Measurements from ENCODE around the gene PLD4. TPM values are rescaled to one million over a fixed set of nuclear protein-coding genes. Genes with fewer than 3 reads are reported as not detected.
"Not testable (repeated sequence)": the region's sequence is repeated elsewhere in the genome, so short reads cannot be mapped to it uniquely, and the experiment has no call there.

The PLD4 gene
- total RNA-seq, 1 donor from 2014 or later: 0.06 TPM

DNA sequence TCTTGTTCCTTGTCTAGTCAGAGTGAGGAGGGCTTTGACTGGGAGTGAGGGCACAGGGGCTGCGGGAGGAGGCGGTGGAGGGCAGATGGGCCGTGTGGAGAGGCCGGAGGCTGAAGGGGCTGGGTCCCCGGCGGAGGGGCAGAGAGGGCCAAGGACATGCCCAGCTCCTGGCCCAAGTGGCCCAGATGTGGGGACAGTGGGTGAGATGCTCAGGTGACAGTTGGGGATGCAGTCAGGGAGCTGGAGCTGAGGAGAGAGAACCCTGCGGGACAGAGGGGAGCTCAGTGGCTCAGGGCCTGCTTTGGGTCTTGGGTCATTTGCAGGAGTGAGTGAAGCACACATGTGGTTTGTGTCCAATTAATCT, 26.5 kb upstream of the PLD4 start:
- DNase-seq (ENCODE audit: low spot score): no peak

DNA sequence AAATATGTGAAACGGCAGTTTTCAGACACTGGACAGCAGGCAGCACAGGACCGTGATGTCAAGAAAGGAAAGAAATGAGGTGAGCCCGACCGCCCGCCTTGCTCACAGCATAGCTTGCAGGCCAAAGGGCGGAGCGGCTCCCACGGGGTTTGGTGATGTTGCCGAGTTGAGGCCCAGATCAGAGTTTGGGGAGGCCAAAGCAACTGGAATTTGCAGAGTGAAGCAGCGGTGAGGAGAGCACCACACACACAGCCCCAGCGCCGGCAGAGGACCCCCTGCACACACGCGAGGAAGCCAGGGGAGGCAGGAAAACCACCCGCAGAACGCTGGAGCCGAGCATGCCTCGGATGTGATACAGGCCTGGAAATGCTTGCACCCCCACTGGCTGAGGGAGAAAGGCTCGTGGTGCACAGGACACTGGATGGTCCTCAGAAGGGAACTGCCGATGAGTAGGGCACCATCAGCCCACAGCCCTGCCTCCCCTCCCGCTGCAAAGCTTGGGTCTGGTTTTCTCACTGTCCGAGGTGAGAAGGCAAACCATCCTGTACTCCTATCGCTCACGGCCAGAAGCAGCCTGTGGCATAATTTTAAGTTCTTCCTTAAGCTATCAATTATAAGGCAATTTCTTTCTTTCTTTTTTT, 25.7 kb upstream of the PLD4 start:
- DNase-seq (ENCODE audit: low spot score): no peak

DNA sequence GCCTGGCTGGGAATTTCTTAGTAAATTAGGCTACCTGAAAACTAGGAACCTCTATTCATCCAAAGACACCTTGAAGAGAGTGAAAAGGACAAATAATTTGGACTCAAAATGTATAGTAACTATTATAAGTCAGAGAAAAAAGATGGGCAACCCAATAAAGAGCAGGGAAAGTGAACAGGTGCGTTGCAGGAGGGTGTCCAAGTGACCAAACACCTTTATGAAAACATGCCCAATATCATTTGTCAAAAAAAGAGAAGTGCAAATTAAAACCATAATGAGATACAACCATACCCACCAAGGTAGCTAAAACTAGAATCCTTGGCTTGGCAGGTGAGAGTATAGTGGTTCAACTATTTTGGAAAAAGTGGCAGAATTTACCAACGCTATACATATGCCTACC, 24.9 kb upstream of the PLD4 start:
- no peak for DNase-seq (ENCODE audit: low spot score)

DNA sequence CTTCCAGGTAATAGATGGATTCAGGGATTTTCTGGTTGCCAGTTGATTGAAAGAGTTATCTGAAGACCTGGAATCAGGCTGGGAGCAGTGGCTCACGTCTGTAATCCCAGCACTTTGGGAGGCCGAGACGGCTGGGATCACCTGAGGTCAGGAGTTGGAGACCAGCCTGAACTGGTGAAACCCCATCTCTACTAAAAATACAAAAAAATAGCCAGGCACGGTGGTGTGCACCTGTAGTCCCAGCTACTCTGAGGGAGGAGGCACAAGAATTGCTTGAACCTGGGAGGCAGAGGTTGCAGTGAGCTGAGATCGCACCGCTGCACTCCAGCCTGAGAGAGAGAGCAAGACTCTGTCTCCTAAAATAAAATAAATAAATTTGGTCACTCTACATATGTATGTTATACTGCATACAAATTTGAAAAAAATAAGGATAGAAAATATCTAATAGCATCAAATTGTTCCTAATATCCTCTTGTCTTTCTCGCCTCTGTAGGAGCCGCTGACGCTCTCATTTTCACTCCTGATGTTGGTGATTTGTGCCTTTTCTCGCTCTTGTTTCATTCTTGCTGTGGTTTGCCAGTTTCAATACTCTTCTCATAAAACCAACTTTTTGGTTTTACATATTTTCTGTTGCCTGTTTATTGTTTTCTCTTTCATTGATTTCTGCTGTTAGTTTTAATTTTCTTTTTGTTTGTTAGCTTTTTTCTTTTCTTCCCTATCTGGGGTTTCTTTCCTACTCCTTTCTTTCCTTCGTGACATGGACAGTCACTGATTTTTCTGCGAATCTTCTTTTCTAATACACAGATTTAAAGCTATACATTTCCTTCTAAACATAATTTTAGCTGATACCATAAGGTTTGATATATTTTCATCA, 23.8 kb upstream of the PLD4 start:
- DNase-seq (ENCODE audit: low spot score): no peak

DNA sequence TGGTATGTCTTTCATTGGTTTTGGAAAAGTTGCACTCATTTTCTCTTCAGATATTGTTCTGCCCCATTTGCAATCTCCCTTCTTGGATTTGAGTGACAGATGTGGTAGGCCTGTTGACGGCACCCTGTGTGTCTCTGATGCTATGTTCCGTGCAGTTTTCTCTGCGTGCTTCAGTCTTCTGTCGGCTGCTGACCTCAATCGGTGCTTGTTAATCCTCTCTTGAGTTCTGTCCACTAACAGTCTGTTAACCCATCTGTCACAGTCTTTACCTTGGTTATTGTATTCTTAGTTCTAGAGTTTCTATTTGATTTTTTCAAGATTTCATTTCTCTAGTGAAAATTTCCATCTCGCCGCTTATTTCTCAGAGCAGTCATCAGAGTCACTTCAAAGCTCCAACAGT, 20.7 kb upstream of the PLD4 start:
- no peak for DNase-seq (ENCODE audit: low spot score)

DNA sequence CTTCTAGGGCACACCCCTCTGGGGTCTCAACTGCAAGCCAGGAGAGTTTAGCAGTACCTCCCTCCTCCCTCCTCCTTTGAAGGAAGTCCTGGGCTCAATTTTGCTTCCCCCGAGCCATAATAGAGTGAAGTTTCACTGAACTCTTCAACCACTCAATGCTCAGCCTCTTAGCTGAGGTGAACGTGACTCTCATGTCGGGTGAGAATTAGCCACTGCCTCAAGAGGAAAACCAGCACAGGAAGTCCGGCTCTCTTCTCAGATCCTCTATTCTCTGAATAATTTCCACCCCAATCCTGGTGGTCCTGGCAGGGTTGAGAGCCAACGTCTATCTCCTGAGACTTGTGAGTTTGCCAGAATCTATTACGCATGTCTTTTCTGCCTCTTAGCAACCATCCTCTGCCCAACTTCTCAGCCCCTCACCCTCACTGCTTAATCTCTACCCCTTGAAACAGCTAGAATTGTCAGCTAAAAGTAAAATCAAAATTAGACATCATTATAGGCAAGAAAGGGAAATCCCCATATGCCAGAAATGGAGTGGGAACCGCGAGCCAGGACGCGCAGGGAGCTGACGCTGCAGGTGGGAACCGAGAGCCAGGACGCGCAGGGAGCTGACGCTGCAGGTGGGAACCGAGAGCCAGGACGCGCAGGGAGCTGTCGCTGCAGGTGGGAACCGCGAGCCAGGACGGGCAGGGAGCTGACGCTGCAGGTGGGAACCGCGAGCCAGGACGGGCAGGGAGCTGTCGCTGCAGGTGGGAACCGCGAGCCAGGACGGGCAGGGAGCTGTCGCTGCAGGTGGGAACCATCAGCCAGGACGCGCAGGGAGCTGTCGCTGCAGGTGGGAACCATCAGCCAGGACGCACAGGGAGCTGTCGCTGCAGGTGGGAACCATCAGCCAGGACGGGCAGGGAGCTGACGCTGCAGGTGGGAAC, 19.8 kb upstream of the PLD4 start:
- not testable (repeated sequence) for DNase-seq (ENCODE audit: low spot score)

DNA sequence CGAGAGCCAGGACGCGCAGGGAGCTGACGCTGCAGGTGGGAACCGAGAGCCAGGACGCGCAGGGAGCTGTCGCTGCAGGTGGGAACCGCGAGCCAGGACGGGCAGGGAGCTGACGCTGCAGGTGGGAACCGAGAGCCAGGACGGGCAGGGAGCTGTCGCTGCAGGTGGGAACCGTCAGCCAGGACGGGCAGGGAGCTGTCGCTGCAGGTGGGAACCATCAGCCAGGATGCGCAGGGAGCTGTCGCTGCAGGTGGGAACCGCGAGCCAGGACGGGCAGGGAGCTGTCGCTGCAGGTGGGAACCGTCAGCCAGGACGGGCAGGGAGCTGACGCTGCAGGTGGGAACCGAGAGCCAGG, 19.1 kb upstream of the PLD4 start:
- not testable (repeated sequence) for DNase-seq (ENCODE audit: low spot score)

DNA sequence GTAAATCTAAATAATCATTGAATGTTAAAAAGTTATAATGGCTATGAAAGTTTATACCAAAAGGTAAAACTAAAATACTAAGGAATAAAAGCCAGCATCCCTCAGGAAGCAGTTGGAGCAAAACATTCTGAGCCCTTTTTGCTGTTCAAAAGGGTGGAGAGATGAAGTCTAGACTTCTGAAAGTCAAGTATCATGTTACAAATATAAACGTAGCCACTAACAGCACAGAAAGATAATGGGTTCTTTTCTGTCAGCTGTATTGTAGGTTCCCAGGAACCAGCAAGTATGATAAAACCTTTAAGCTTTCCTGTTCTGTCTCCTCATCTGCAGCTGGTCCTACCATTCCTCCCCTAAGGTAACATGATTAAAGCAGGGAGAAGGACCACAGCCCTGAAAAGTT, 16.4 kb upstream of the PLD4 start:
- DNase-seq (ENCODE audit: low spot score): no peak

DNA sequence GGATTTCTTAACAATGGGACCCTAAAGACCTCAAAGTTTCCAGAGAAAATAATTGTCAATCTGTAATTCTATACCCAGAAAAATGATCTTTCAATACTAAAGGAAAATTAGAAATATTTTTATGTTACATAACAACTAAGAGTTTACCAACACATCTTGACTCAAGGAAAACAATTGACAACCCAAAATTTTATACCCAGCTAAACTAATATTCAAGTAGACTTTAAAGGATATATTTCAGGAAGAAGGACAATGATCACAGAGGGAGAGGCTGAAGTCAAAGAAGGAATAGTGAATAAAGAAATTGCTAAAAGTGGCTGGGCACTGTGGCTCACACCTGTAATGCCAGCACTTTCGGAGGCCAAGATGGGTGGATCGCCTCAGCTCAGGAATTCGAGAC, 12.6 kb upstream of the PLD4 start:
- no peak for DNase-seq (ENCODE audit: low spot score)

DNA sequence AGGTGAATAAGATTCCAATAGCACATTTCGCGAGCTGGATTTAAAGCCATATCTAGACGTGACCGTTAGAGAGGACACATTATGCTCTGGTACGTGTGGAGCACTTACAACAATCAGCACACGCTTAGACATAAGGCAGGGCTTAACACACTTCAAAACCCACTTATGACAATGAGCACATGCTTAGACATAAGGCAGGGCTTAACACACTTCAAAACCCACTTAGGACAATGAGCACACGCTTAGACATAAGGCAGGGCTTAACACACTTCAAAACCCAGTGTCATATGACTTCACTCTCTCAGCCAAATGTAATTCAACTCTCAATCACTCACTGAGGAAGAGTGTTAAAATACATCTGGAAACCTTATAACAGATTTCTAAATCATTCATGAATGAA, 11.2 kb upstream of the PLD4 start:
- no peak for DNase-seq (ENCODE audit: low spot score)

DNA sequence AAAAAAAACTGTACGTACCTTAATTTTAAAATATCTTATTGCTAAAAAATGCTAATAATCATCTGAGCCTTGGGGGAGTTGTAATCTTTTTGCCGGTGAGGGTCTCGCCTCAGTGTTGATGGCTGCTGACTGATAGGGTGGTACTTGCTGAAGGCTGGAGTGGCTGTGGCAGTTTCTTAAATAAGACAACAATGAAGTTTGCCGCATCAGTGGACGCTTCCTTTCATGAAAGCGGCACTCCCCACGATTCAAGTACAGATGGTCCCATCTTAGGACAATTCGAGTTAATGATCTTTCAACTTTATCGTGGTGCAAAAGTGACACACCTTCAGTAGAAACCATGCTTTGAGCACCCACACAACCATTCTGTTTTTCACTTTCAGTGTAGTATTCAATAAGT, 7.6 kb upstream of the PLD4 start:
- DNase-seq (ENCODE audit: low spot score): peak; percentile 24

DNA sequence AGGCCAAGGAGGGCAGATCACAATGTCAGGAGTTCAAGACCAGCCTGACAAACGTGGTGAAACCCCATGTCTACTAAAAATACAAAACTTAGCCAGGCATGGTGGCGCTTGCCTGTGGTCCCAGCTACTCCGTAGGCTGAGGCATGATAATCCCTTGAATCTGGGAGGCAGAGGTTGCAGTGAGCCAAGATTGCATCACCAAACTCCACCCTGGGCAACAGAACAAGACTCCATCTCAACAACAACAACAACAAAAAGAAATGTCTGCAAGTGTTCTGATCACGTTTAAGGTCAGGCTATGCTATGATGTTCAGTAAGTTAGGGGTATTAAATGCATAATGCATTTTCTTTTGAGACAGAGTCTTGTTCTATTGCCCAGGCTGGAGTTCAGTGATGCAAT, 6.7 kb upstream of the PLD4 start:
- peak; percentile 41 for DNase-seq (ENCODE audit: low spot score)

DNA sequence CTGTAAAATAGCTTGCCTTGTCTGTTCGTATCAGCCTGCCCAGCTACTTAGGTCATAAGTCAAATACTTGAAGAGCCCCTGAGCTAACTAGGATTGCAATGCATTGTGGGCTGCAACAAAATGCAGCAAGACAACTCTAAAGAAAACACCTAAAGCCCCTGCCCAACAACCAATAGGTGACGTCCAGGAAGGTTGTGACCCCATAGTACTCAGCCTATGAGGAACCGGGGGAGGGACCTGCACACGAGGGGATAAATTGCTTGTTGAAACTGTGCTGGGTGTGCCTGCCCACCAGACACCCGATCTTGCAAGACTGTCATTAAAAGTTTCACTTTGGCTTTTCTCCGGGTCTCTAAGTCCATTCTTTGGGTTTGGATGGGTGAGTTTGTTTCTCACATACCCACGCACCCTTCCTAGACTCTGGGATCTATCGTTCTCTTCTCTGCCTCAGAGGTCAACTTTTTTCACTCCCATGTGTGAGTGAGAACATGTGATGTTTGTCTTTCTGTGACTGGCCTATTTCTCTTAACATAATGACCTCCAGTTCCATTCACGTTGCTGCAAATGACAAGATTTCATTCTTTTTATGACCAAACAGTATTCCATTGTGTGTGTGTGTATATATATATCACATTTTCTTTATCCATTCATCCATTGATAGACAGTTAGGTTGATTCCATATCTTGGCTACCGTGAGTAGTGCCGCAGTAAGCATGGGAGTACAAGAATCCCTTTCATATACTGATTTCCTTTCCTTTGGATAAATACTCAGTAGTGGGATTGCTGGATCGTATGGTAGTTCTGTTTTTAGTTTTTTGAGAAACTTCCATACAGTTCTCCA, 5.3 kb upstream of the PLD4 start:
- peak; percentile 73 for DNase-seq (ENCODE audit: low spot score)

DNA sequence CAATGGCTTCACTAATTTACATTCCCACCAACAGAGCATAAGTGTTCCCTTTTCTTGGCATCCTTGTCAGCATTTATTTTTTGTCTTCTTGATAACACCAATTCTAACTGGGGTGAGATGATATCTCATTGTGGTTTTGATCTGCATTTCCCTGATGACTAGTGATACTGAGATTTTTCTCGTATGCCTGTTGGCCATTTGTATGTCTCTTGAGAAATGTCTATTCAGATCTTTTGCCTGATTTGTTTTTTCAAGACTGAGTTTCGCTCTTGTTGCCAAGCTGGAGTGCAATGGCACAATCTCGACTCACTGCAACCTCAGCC, 4.7 kb upstream of the PLD4 start:
- DNase-seq (ENCODE audit: low spot score): no peak

DNA sequence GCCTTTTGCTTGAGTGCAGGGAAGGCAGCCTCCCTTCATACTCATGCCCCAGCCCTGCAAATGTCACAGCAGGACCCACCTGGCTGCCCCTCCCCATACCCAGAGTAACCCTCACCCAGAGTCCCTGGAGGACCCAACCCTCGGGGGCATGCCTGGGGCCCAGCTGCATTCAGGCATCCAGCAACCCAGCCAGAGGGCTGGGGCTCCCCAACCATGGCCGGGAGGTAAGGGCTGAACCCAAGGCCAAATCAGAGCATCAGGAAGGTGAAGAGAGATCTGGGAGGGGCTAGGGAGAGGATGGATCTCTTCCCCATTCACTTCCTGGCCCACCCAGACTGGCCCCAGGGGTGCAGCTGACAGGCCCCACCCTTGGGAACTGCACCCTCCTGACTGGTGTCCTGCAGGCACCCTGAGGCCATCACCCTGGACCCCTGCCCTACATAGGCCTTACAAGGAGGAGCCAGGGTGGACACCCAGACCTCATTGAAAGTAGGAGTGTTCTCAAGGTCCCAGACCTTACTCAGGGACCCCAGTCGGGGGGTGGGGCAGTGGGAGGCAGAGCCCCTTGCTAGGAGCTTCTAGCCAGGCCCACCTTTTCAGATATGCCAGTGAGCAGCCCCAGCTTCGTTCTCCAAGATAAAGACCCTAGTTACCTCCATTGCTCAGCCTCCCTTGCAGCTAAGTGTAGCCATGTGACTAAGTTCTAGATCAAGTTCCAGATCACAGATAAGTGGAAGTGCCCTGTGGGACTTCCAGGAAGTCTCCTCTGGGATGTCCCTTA, 849 bp upstream of the PLD4 start:
- DNase-seq (ENCODE audit: low spot score): peak; percentile 78

DNA sequence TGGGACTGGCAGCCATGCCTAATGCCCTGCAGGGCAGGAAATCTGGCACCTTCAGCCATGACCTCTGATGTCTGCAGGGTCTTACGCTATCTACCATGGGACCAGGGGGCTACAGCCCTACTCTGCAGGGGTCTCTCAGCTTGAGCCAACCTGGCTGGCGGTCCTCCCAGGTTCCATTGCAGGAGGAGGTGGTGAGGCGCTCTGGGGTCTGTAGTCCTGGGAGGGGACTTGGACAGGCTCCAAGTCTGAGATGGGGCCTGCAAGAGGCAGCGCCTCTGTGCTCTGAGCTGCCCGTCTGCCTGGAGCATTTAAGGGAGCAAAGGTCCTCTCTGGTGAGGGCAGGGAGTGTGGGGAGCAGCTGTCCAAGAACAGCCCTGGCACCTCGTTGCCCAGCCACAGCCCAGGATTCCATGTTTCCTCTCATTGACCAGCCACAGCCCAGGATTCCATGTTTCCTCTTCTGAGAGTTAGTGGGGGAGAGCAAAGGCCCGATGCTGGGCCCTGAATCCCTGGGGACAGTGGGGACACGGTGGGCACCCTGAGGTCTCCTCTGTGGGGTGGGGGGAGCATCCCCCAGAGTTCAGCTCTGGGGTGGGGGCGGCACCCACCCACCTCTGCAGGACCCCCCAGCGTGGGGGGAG, 655 bp downstream of the PLD4 start:
- peak; percentile 87 for DNase-seq (ENCODE audit: low spot score)

DNA sequence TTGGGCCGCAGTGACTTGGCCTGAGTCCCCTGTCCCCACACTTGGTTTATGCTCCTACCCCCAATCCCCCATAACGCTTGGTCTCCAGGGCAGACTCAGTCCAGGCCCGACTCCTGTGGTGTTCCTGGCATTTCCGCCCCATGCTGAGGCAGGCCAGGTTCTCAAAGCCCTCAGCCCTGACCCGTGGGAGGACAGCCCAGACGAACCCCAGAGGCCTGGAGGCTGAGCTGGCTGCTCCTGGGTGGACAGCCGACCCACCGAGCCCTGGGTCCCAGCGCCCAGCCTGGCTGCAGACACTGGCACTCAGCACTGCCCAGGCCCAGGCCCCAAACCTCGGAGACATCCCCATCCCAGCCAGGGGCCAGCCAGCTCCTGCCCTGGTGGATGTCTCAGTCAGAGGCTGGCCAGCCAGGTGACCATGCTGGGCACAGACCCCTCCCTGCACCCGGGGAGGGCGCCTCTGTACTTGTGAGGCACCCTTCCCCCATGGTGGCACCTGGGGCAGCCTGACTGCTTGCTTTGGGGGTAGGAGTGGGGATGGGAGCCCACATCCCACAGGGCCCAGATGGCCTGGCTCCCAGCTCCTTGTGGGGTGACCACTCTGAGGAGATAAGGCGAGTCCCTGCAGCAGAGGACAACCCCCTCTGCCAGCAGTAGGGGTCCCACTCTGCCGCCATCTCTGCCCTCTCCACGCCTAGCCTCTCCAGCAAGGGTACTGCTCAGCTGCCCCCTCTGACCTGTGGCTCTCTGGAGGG, 1.4 kb downstream of the PLD4 start:
- peak; percentile 87 for DNase-seq (ENCODE audit: low spot score)

DNA sequence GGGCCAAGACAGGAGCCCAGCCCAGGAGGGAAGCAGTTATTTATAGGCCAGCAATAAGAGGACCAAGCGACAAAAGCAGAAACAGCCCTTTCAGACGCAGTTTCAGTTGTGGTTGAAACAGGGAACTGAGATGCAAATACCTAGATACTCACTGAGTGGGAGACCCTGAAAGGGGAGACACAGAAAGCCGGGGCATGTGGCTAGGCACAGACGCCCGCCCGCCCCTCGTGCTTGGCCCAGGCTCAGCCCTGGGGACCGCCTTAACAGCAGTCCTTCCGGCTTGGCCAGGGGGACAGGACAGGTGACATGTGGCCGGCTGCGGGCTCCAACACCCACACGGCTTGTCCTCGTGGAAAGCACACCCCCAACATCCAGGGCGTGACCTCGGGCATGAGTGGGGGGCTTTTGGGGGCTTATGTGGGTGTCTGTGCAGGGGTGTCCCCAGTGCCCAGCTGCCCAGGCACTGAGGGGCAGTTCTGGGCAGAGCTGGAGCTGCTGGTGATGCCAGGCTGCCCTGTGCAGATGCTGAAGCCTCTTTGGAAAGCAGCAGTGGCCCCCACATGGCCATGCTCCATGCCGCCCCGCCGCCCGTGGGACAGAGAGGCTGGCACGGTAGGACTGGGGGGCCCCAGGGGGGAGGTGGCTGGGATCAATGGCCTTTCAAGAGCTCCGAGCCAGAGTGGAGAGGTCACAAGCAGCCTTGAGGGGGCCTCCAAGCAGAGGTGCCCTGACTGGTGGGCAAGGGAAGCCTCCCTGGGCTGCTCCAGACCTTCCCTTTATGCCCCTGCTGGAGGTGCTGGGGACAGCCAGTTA, 2.1 kb downstream of the PLD4 start:
- DNase-seq (ENCODE audit: low spot score): peak; percentile 83

Data from mesenteric fat pad (tissue), 1 donor.